ENCODE data around the gene EXOC4. TPM values are rescaled to one million over a fixed set of nuclear protein-coding genes. Genes with fewer than 3 reads are reported as not detected.

EXOC4 gene
- total RNA-seq, 1 experiment from 2014 or later, result 66.2 TPM

DNA sequence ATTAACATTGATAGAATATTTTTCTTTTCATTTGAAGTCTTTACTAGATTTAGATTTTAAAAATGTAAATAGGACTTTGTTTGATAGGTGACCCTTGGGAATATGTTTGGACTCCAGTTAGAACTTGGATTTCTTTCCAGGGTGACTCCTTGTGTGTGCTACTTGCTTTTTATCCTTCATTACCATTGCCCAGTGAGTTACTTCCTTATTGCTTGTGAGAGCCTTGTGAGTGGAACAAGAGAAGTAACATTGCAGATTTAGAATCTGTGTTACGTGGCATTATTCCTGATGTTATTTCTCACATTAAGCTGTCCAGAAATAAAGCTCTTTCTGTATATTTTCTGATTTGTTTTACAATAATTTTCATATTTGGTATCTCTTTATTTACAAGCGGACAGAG, 746.3 kb downstream of the EXOC4 start:
- no peak overlapping the region for H3K4me3 ChIP-seq (ENCODE audit: low read depth, low read length)
- intact Hi-C loops (cut with micrococcal nuclease; ENCODE audit: unreplicated experiment), result no loop called here
- H3K4me3 Mint-ChIP-seq (ENCODE audit: unreplicated experiment), result no peak overlapping the region
- H3K4me1 Mint-ChIP-seq (ENCODE audit: low read depth, unreplicated experiment), result no peaks in the 10 kb centered on the region
- no TSS peak for BruUV-seq (replicated peaks)
- H3K9me3 ChIP-seq, result no peaks in the 10 kb centered on the region
- POLR2A ChIA-PET, result no interaction called here
- H3K27ac Mint-ChIP-seq (ENCODE audit: unreplicated experiment), result no peak overlapping the region
- H3K9me3 Mint-ChIP-seq (ENCODE audit: unreplicated experiment), result no peaks in the 10 kb centered on the region
- DNase-seq, result no peak
- no peaks in the 10 kb centered on the region for H3K27me3 Mint-ChIP-seq (ENCODE audit: insufficient read depth, unreplicated experiment)
- no peaks in the 10 kb centered on the region for H3K27me3 ChIP-seq (replicated peaks; ENCODE audit: control insufficient read depth, insufficient read depth, low read length)
- TF ChIP-seq, protein P1, sequence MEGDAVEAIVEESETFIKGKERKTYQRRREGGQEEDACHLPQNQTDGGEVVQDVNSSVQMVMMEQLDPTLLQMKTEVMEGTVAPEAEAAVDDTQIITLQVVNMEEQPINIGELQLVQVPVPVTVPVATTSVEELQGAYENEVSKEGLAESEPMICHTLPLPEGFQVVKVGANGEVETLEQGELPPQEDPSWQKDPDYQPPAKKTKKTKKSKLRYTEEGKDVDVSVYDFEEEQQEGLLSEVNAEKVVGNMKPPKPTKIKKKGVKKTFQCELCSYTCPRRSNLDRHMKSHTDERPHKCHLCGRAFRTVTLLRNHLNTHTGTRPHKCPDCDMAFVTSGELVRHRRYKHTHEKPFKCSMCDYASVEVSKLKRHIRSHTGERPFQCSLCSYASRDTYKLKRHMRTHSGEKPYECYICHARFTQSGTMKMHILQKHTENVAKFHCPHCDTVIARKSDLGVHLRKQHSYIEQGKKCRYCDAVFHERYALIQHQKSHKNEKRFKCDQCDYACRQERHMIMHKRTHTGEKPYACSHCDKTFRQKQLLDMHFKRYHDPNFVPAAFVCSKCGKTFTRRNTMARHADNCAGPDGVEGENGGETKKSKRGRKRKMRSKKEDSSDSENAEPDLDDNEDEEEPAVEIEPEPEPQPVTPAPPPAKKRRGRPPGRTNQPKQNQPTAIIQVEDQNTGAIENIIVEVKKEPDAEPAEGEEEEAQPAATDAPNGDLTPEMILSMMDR (IDR thresholded peaks at IDR 0.05; ENCODE audit: insufficient read depth in 1 of 2, low read depth in 1 of 2, low read length in 1 of 2, severe bottlenecking in 1 of 2, unreplicated experiment in 1 of 2), result no peak
- H3K36me3 Mint-ChIP-seq (ENCODE audit: insufficient read depth, unreplicated experiment), result no peaks in the 10 kb centered on the region
- CTCF ChIA-PET, result no interaction called here
- H3K4me1 ChIP-seq, result no peaks in the 10 kb centered on the region
- no peaks in the 10 kb centered on the region; the same call in 1 of the 2 replicates for H3K36me3 ChIP-seq (ENCODE audit: control insufficient read depth, insufficient read depth, low read length)

DNA sequence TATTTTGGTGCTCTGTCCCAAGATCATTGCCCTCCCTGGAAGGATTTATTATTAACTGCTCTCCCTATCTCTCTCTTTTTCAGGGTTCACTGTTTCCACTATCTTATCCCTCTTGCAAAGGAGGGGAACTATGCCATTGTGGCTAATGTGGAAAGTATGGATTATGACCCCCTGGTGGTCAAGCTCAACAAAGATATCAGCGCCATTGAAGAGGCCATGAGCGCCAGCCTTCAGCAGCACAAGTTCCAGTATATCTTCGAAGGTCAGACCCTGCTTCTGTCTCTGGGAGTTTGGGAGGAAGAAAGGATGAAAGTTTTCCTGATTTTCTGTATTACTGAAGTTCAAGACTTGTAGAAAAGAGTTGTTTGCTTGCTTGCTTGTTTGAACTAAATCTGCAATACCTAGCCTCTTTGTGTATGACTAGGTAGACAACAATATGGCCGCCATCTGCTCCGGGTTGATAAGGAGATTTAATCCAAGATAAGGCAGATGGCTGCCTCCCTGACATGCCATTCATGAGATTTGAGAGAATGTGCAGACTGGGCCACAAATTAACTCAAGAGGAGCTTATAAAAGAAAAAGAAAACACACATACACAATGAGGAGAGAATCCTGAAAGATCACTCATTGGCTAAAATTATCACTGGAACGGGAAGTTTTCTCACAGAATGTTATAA, 752.1 kb downstream of the EXOC4 start:
- intact Hi-C loops (cut with micrococcal nuclease; ENCODE audit: unreplicated experiment), result no loop called here
- Histone ChIP-seq H3K9me3 (no peaks in the 10 kb centered on the region), H3K4me1 (no peaks in the 10 kb centered on the region), H3K27me3 (replicated peaks; ENCODE audit: control insufficient read depth, insufficient read depth, low read length) (no peaks in the 10 kb centered on the region), H3K36me3 (ENCODE audit: control insufficient read depth, insufficient read depth, low read length) (no peaks in the 10 kb centered on the region; the same call in none of the 2 replicates), H3K4me3 (ENCODE audit: low read depth, low read length) (no peak overlapping the region)
- ChIA-PET POLR2A (no interaction called here), CTCF (no interaction called here)
- Mint-ChIP-seq H3K27me3 (ENCODE audit: insufficient read depth, unreplicated experiment) (no peaks in the 10 kb centered on the region), H3K4me1 (ENCODE audit: low read depth, unreplicated experiment) (no peaks in the 10 kb centered on the region), H3K4me3 (ENCODE audit: unreplicated experiment) (no peak overlapping the region), H3K9me3 (ENCODE audit: unreplicated experiment) (no peaks in the 10 kb centered on the region), H3K36me3 (ENCODE audit: insufficient read depth, unreplicated experiment) (no peaks in the 10 kb centered on the region), H3K27ac (ENCODE audit: unreplicated experiment) (no peak overlapping the region)
- no TSS peak for BruUV-seq (replicated peaks)
- TF ChIP-seq, protein P1 (IDR thresholded peaks at IDR 0.05; ENCODE audit: insufficient read depth in 1 of 2, low read depth in 1 of 2, low read length in 1 of 2, severe bottlenecking in 1 of 2, unreplicated experiment in 1 of 2), result no peak
- no peak for DNase-seq

DNA sequence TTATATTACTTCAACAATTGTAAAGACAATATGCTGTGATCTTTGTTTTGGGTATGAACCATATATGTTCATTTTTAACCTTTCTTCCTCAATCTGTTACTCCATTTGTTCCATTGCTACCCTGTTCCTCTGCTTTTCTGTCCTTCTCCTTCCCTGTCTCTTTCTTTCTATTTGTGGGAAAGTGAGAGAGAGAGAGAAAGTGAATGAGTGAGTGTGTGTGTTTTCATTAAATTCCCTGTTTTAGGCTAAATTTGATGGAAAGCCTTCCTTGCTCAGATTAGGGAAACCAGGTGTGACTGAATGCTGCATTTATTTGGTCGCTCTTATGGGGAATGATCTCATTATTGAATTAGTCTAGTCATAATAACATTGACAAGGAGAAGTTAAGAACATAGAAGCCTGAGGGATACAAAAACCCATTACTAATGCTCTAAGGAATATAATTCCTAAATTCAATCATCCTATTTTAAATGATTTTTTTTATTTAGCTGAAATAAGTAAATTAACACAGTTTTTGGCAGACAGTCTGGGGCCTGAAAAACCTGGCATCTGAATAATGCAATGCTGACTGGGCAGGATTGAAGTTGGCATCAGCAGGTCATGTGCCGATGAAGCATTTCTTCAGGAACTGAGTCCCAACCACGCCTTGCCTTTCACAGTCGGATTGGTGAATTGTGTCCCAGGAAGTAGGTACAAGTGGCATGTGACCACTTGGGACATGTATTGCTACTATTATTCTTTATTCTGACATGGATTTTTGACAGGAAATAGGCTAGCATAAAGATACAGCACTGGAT, 756.6 kb downstream of the EXOC4 start:
- Histone ChIP-seq H3K4me1 (no peaks in the 10 kb centered on the region), H3K4me3 (ENCODE audit: low read depth, low read length) (no peak overlapping the region), H3K9me3 (no peaks in the 10 kb centered on the region), H3K36me3 (ENCODE audit: control insufficient read depth, insufficient read depth, low read length) (no peaks in the 10 kb centered on the region; the same call in 1 of the 2 replicates), H3K27me3 (replicated peaks; ENCODE audit: control insufficient read depth, insufficient read depth, low read length) (no peaks in the 10 kb centered on the region)
- Mint-ChIP-seq H3K4me3 (ENCODE audit: unreplicated experiment) (no peak overlapping the region), H3K4me1 (ENCODE audit: low read depth, unreplicated experiment) (peaks cover 3% of the 10 kb centered on the region), H3K27me3 (ENCODE audit: insufficient read depth, unreplicated experiment) (no peaks in the 10 kb centered on the region), H3K9me3 (ENCODE audit: unreplicated experiment) (no peaks in the 10 kb centered on the region), H3K27ac (ENCODE audit: unreplicated experiment) (no peak overlapping the region), H3K36me3 (ENCODE audit: insufficient read depth, unreplicated experiment) (peaks cover 6% of the 10 kb centered on the region)
- POLR2A ChIA-PET, result no interaction called here
- no peak for DNase-seq
- TF ChIP-seq, protein P1 (IDR thresholded peaks at IDR 0.05; ENCODE audit: insufficient read depth in 1 of 2, low read depth in 1 of 2, low read length in 1 of 2, severe bottlenecking in 1 of 2, unreplicated experiment in 1 of 2), result no peak
- intact Hi-C loops (cut with micrococcal nuclease; ENCODE audit: unreplicated experiment), result no loop called here
- CTCF ChIA-PET, result no interaction called here
- BruUV-seq (replicated peaks), result no TSS peak
